ENCODE data around the gene RPL9. TPM values are rescaled to one million over a fixed set of nuclear protein-coding genes. Genes with fewer than 3 reads are reported as not detected.

The RPL9 gene
- total and polyA plus RNA-seq, 2 of the 8 experiments (the other 6 are each of a cell fraction or from before 2014, with no cell fraction given) = 1,161 to 1,184 TPM

DNA sequence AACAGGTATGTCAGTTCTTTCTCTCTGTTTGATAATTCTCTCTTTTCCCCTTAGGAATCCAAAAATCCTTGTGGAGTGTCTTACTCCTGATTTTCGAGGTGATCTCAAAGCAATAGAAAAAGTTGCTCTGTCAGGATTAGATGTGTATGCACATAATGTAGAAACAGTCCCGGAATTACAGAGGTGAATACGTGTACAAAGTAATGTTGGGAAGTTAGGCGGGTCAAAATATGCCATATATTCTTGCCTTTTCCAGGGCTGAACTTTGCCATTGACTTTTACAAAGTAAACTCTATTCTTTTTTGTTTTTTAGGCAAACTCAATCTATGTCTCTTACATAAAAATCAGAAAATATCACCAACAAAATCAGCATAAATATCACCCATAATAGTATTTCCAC lies 8.7 kb upstream of the RPL9 start (continued):
- TF ChIP-seq ASH2L (IDR thresholded peaks at IDR 0.05; ENCODE audit: low read length) (no peak), SUZ12 (IDR thresholded peaks at IDR 0.05; ENCODE audit: low read length) (no peak)
- TF ChIP-seq, protein P1, sequence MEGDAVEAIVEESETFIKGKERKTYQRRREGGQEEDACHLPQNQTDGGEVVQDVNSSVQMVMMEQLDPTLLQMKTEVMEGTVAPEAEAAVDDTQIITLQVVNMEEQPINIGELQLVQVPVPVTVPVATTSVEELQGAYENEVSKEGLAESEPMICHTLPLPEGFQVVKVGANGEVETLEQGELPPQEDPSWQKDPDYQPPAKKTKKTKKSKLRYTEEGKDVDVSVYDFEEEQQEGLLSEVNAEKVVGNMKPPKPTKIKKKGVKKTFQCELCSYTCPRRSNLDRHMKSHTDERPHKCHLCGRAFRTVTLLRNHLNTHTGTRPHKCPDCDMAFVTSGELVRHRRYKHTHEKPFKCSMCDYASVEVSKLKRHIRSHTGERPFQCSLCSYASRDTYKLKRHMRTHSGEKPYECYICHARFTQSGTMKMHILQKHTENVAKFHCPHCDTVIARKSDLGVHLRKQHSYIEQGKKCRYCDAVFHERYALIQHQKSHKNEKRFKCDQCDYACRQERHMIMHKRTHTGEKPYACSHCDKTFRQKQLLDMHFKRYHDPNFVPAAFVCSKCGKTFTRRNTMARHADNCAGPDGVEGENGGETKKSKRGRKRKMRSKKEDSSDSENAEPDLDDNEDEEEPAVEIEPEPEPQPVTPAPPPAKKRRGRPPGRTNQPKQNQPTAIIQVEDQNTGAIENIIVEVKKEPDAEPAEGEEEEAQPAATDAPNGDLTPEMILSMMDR (IDR thresholded peaks at IDR 0.05; ENCODE audit: control extremely low read depth in 1 of 3, insufficient read depth in 1 of 3, low read depth in 1 of 3, low read length in 3 of 3) = no peak

Data from H1 (cell line).